Mucosa of rectum (tissue), 2 donors: Measurements from ENCODE around the gene PPM1L.
"Not testable (repeated sequence)": the region's sequence is repeated elsewhere in the genome, so short reads cannot be mapped to it uniquely, and the experiment has no call there.

Experiments used
- H3K27ac ChIP-seq, 2 donors: one replicate each; pipeline ENCODE4 v1.7.0; 2013; ENCODE audit warnings: inconsistent platforms in 2 of 2, low read depth in 2 of 2, low read length in 2 of 2
- H3K27me3 ChIP-seq, 2 donors: one replicate each; pipeline ENCODE4 v1.7.0; 2013; ENCODE audit warnings: low read length in 2 of 2; ENCODE audit not compliant: control insufficient read depth in 2 of 2, insufficient read depth in 2 of 2
- H3K36me3 ChIP-seq, 2 donors: one replicate each; pipeline ENCODE4 v1.7.0; 2013; ENCODE audit warnings: low read length in 2 of 2; ENCODE audit not compliant: control insufficient read depth in 2 of 2, insufficient read depth in 2 of 2
- H3K4me1 ChIP-seq, 2 donors: one replicate each; pipeline ENCODE4 v1.7.0; 2013; ENCODE audit warnings: low read length in 2 of 2, mild to moderate bottlenecking in 1 of 2; ENCODE audit not compliant: control insufficient read depth in 2 of 2, insufficient read depth in 2 of 2
- H3K4me3 ChIP-seq, 2 donors: one replicate each; pipeline ENCODE4 v1.7.0; 2013; ENCODE audit warnings: low read length in 2 of 2
- H3K9ac ChIP-seq, 2 donors: one replicate each; pipeline ENCODE4 v1.7.0; 2013; ENCODE audit warnings: low read length in 2 of 2, low read depth in 1 of 2, mild to moderate bottlenecking in 1 of 2
- H3K9me3 ChIP-seq, 2 donors: one replicate each; pipeline ENCODE4 v1.7.0; 2013; ENCODE audit warnings: low read length in 2 of 2; ENCODE audit not compliant: control insufficient read depth in 2 of 2
- donor health status: healthy.
- donor health status: Normal muscosa, but diverticular disease.

Gene PPM1L

DNA sequence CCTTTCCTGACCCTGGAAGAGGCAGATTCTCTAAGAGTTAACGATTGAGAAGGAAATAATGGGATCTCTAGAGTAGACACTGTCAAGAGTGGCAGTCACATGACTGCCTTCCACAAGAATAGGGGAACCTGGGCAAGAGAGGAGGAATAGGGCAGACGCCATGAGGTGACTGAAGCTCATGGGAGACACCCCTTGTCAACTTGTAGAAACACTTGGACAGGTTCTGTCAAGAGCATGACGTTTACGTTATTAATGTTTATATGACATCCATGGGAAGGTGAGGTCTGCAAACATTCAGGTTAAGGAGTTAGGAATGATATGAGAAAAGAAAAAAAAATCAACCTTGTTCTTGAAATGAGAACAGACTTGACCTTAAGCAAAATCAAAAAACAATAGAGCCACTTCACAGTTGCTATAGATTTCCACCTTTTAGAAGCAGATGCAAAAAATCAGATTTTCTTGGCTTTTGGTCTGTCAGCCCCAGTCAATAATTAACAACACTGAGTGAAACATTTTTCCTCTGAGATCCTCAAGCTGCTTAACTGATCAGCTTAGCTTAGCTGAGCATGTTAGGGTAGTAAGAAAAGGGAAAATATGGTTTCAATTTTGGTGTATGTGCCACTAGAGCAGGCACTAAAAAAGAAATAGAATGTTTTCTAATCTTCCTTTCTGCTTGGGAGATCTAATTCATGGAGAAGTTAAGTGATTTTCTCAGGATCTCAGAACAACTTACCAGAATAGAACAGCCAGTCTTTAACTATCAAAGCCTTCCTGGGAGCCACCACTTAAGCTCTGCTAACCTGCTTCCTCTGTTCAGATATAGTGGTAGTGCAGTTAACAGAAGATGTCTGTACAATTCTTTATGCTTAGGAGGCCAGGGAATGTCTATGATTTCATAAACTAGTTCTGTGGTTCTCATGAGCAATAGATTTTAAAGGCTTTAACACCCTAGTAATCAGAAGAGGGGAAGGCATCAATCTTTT lies 232.2 kb downstream of the PPM1L start:
- H3K4me3 ChIP-seq: no peak overlapping the region
- no peaks in the 10 kb centered on the region for H3K4me1 ChIP-seq
- no peaks in the 10 kb centered on the region for H3K27me3 ChIP-seq
- no peak overlapping the region for H3K27ac ChIP-seq
- H3K9ac ChIP-seq: no peak overlapping the region
- no peaks in the 10 kb centered on the region for H3K36me3 ChIP-seq
- H3K9me3 ChIP-seq: no peaks in the 10 kb centered on the region

DNA sequence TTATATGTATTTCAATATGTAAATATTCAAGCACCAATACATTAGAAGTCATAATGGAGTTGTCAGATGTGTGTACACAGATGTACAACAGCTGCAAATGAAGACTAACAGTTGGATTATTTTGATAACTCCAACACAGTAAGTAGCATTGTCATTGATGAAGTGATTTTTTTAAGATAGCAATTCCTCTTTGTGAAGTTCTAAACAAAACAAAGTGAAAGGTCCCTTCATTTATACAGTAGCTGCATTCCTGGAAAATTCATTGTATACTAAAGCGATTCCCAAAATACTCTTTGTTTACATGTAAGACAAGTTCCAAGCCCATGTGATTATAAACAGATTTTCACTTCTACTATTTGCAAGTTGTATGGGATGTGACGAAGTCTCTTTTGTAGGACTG lies 234.4 kb downstream of the PPM1L start:
- H3K9ac ChIP-seq: no peak overlapping the region
- H3K4me3 ChIP-seq: no peak overlapping the region
- H3K27me3 ChIP-seq: no peaks in the 10 kb centered on the region
- no peak overlapping the region for H3K27ac ChIP-seq
- H3K9me3 ChIP-seq: no peaks in the 10 kb centered on the region
- no peaks in the 10 kb centered on the region for H3K4me1 ChIP-seq
- no peaks in the 10 kb centered on the region for H3K36me3 ChIP-seq

DNA sequence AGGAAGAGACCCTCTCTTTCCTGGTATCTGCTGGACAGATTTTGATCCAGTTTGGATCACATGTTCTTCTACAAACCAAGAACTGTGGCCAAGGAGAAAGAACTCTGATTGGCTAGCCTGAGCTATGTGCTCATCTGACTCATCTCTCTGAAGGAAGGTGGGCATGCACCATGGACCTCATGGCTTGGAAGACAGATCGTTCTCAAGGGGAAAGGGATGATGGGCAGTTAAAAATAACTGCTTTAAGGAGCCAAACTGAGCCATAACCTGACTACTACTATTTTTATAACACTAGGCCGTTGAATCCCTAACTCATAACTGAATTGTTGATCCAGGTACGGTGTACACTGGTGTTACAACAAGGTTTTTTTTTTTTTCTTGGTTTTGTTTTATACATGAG lies 236.7 kb downstream of the PPM1L start:
- Histone ChIP-seq H3K9ac (no peak overlapping the region), H3K4me3 (no peak overlapping the region), H3K9me3 (no peaks in the 10 kb centered on the region), H3K36me3 (no peaks in the 10 kb centered on the region), H3K27me3 (no peaks in the 10 kb centered on the region), H3K27ac (no peak overlapping the region), H3K4me1 (no peaks in the 10 kb centered on the region)

DNA sequence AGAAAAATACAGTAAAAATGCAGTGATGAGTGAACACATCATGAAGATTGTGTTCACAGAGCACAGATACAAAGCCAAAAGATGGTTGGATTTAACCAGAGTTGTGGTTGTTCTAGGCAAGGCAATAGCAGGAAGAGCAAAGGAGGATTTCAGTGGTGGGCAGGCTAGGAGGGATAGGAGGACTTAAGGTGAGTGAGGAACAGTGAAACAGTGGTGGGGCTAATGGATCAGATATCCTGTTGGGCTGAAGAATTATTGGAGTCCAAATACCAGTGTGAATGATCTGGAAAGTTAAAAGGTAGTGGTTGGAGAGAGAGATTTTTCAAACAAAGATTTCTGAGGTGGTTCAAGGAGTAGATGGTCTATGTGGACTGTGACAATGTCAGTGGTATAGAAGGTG lies 240.8 kb downstream of the PPM1L start:
- no peaks in the 10 kb centered on the region for H3K27me3 ChIP-seq
- H3K4me3 ChIP-seq: no peak overlapping the region
- H3K9ac ChIP-seq: no peak overlapping the region
- H3K9me3 ChIP-seq: no peaks in the 10 kb centered on the region
- H3K36me3 ChIP-seq: no peaks in the 10 kb centered on the region
- no peak overlapping the region for H3K27ac ChIP-seq
- no peaks in the 10 kb centered on the region for H3K4me1 ChIP-seq

DNA sequence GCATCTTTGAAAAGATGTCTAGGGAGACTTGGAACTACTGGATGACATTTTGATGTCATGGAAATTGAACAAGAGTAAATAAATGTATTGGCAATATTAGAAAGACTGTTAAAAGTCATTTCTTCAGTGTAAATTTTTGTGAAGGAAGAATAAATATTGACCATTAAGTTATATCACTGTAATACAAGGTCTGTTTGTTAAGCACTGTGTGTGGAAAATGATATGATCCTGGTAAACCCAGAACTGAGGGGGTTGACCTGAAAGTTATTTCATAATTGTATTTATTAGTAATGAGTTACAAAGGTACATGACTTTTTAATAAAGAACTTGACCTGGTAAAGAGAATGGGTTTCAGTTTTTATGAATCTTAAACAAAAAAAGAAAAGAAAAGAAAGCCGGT lies 242.6 kb downstream of the PPM1L start:
- no peaks in the 10 kb centered on the region for H3K9me3 ChIP-seq
- no peak overlapping the region for H3K4me3 ChIP-seq
- H3K27ac ChIP-seq: no peak overlapping the region
- H3K9ac ChIP-seq: no peak overlapping the region
- H3K4me1 ChIP-seq: no peaks in the 10 kb centered on the region
- H3K36me3 ChIP-seq: no peaks in the 10 kb centered on the region
- no peaks in the 10 kb centered on the region for H3K27me3 ChIP-seq

DNA sequence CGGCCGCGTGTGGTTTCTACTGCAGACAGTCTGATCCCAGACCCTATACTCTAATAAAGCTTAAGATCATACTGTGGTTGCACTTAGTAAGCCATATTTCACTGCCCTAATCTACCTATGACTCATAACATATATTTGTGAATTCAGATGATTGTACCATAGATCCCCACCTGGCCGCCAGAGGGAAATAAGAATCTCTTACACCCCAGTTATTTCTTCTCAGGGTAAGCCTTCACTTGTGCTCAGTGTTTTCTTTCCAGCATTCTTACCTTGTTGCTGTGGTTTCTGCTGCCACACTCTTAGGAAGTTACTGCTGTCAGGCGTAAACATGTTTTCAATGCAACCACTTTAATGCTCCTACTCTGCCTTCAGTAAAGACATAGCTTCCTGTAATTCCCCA lies 243.2 kb downstream of the PPM1L start:
- Histone ChIP-seq H3K27ac (no peak overlapping the region), H3K9ac (no peak overlapping the region), H3K9me3 (no peaks in the 10 kb centered on the region), H3K4me3 (no peak overlapping the region), H3K4me1 (no peaks in the 10 kb centered on the region), H3K27me3 (no peaks in the 10 kb centered on the region), H3K36me3 (no peaks in the 10 kb centered on the region)

DNA sequence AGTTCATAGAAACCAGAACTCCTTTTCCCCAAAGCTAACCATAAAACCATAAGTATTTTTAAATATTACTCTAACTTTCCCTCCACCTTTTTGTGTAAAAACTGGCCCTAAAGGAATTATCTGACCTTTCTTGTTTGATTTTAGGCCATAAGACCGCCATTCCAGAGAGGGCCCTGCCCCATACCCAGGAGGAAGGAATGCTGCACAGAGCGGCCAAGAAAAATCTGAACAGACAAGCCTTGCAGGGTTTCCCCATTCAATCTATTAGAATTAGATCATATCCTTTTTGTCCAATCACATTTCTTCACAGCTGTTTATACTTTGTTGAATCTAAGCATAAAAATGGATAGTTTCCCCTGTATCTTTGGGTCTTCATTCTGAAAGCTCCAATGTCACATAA lies 252.1 kb downstream of the PPM1L start:
- H3K4me3 ChIP-seq: no peak overlapping the region
- no peak overlapping the region for H3K27ac ChIP-seq
- H3K36me3 ChIP-seq: no peaks in the 10 kb centered on the region
- no peaks in the 10 kb centered on the region for H3K9me3 ChIP-seq
- H3K4me1 ChIP-seq: no peaks in the 10 kb centered on the region
- H3K27me3 ChIP-seq: no peaks in the 10 kb centered on the region
- no peak overlapping the region for H3K9ac ChIP-seq

DNA sequence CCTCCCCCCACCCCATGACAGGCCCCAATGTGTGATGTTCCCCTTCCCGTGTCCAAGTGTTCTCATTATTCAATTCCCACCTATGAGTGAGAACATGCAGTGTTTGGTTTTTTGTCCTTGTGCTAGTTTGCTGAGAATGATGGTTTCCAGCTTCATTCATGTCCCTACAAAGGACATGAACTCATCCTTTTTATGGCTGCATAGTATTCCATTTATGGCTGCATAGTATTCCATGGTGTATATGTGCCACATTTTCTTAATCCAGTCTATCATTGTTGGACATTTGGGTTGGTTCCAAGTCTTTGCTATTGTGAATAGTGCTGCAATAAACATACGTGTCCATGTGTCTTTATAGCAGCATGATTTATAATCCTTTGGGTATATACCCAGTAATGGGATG lies 254.1 kb downstream of the PPM1L start:
- not testable (repeated sequence) for H3K27me3 ChIP-seq, H3K4me1 ChIP-seq

DNA sequence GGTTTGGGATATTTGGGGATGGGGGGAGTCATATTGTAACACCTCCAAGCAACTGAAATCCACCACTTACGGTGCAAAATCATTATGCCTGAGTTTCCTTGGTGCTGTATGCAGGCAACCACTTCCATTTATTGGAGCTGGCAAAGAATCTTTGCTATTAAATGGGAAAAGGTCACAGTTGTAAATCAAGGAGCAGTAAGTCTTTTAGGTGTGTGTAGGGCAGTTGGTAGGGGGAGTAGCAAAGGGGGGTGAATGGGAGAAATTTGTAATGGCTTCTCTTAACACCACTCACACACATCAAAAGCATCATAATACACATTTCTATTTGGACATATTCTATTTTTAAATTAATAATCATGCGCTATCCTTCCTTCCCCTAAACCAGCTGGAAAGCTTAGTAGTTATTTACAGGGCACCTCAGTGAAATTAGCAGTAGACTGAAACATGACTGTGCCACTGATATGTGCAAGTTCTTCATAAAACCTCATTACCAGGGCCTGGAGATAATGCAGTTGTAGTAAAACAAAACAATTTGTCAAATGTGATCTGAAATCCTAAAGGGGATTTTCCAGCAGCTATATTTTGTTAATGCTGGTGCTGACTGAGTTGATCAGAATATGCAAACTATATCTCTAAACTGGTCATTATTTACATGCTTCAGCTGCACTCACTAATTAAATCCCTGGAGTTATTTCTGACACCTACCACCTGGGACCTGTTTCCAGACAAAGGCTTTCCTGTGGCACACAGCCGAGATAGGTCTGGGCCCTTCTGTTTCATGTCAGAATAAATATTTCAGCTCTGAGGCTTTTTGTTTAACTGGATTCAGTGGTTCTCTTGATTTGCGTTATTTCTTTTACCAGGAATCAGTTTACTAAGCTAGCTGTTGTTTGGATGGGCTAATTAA lies 259.1 kb downstream of the PPM1L start:
- H3K9me3 ChIP-seq: no peaks in the 10 kb centered on the region
- no peak overlapping the region for H3K4me3 ChIP-seq
- no peaks in the 10 kb centered on the region for H3K27me3 ChIP-seq
- no peak overlapping the region for H3K9ac ChIP-seq
- no peaks in the 10 kb centered on the region for H3K36me3 ChIP-seq
- no peaks in the 10 kb centered on the region for H3K4me1 ChIP-seq
- no peak overlapping the region for H3K27ac ChIP-seq

More for the DNA sequence above, 254.1 kb downstream of the PPM1L start:
- H3K9me3 ChIP-seq, H3K36me3 ChIP-seq, H3K4me3 ChIP-seq, H3K27ac ChIP-seq, H3K9ac ChIP-seq: not testable (repeated sequence)
